K562 (cell line): ENCODE measurements around the gene SDC1.

ENCODE experiments used
- ATF6 ChIP-seq: sonication (generic); formaldehyde crosslinking; IDR thresholded peaks from 2 replicates; pipeline ENCODE4 v1.4.0; 2020; ENCODE audit warnings: mild to moderate bottlenecking, missing genetic modification reagents
- DEAF1 ChIP-seq: fragments of 450-650 bp; formaldehyde crosslinking; IDR thresholded peaks from 2 replicates; pipeline ENCODE4 v1.4.0; 2020; ENCODE audit warnings: mild to moderate bottlenecking, moderate library complexity
- EP300 ChIP-seq: IDR thresholded peaks from 2 replicates; pipeline ENCODE4 v1.6.1; 2012; ENCODE audit warnings: low read length, improper control_type of control experiment
- EZH2 ChIP-seq: IDR thresholded peaks from 2 replicates; pipeline ENCODE4 v1.6.1; 2012; ENCODE audit warnings: low read depth, mild to moderate bottlenecking, inconsistent platforms, low read length, borderline replicate concordance
- IRF9 ChIP-seq: fragments of 450-650 bp; IDR thresholded peaks from 2 replicates; pipeline ENCODE4 v1.6.1; 2016; ENCODE audit warnings: missing biosample characterization, missing genetic modification characterization
- ZNF12 ChIP-seq: sonication (generic); formaldehyde crosslinking; IDR thresholded peaks from 2 replicates; pipeline ENCODE4 v1.4.0; 2020; ENCODE audit warnings: mild to moderate bottlenecking, missing genetic modification reagents
- TF ChIP-seq, protein P1 (sequence below): fragments of 250-450 bp; sonication (Bioruptor Pico); IDR thresholded peaks from 2 replicates; pipeline ENCODE4 v1.5.0; 2021; ENCODE audit warnings: mild to moderate bottlenecking, moderate library complexity

DNA sequence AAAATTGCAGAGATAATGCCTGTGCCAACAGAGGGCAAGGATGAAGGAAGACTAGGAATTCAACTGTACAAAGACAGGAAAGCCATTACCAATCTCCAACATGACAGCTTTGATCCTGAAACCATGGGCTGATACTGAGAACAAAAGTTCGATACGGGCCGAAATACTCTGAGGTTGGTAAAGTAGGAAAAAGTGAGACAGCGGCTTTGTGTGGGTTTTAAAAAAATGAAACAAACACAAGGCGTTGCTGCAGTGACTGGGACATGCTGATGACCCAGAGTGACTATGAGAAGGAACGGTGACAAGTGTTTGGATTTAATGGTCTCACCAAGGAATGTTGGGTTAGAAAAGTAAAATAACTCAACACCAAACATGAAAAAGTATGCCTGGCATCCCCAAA lies 24.2 kb upstream of the SDC1 start:
- TF ChIP-seq EP300: no peak
- TF ChIP-seq IRF9 (tag): no peak
- no peak for TF ChIP-seq ZNF12
- TF ChIP-seq EZH2: no peak
- TF ChIP-seq, protein P1, sequence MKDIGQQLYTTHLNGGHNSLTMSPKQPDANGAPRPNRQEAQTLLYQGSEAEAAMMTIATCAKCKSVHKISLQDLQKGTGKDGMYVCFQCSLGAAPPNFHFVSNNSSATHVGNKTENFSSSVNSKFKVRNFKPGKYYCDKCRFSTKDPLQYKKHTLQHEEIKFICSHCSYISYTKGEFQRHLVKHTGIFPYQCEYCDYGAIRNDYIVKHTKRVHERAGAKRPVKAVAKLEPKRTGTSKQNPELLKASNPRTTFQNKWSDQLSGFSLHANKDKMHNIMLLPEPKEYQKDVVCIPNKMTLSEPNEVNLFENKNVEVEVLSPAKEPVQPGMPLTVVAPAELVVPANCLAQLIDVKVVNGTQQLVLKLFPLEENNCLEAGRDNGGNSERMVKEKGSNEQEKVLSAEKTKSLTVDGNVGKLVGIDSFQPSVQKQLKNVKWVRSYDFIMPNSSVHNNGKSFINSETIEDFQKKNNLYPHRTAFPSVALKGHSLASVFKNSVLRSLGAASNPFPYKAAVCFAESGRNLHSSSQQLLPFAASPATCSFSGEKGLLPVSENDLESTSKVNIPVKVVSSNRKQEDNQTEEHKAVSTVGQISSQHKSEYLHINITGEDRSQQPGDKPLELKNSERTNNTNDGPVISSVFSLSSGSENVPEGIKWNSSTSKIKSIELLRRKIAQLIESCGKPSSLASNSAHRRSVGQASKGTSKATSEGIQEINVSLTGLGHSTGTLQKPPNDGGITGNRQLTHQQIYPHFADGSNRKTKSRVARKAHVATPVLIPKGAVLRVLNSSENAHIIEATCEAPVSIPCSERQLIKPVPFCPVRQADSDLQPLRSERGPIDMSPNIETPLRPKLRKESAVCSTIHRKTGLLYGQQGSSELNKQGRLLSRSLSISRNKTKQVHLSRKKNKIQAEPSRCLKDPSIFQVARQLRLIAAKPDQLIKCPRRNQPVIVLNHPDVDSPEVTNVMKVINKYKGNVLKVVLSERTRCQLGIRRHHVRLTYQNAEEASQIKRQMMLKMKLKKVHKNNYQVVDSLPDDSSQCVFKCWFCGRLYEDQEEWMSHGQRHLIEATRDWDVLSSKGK: no peak
- no peak for TF ChIP-seq ATF6
- TF ChIP-seq DEAF1: no peak
